Stimulated activated CD4-positive, alpha-beta T cell treated with anti-CD3 and anti-CD28 coated beads, Interleukin-15, amount 100 ng/mL, for 1 hour (primary cell): ENCODE results near the gene STK32C.

Experiments
- DNase-seq, 2 donors: peaks; one replicate each; pipeline ENCODE4 v3.0.0-alpha.2; 2020; ENCODE audit warnings: low read depth in 1 of 2, low spot score in 1 of 2

The STK32C gene

GRCh38 chr10:132213917-132214316 lies 93.8 kb downstream of the STK32C start:
- DNase-seq = no peak

DNA sequence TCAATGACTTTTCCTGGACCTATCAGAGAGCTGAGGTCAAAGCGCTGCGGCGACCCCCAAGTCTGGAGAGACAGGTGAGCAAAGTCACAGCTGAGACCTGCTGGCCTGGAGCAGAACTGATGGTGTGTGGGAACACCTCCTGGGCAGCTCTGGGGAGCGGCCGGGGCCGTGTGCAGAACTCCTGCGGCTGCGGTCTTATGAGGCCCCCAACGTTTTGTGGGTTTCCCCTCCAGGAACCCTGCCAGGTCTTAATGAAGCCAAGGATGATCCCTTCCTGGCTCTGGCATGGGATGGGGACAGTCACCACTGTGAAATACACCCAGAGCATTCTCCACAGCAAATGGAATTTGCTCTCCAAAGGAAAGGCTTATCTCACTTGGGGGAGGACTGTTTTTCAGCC lies 94.9 kb downstream of the STK32C start:
- DNase-seq = no peak

- DNase-seq = no peak
Measured at GRCh38 chr10:132211246-132211645, 96.5 kb downstream of the STK32C start.

GRCh38 chr10:132210766-132211165 lies 97.0 kb downstream of the STK32C start:
- no peak for DNase-seq

GRCh38 chr10:132209978-132210530 lies 97.7 kb downstream of the STK32C start:
- no peak for DNase-seq

DNA sequence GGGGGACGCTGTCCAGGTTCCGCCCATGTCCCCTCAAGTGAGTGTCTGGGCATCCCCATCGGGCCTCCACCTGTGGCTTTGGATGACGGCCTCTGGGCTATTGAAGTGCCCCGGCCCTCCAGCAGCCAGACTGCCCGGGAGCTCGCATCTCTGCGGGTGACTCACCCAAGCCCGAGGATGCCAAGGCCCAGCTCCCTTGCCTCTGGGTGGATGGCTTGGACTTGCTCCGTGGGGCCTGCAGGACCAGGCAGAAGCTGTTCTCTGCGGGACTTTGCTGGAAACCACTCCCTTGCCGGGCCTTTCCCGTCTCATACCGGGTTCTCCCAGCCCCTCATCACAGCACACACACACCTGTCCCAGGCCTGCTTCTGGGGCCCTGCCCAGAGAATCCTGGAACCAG lies 98.6 kb downstream of the STK32C start:
- no peak for DNase-seq

- no peak for DNase-seq
Measured at GRCh38 chr10:132208462-132209050, 99.2 kb downstream of the STK32C start.

DNA sequence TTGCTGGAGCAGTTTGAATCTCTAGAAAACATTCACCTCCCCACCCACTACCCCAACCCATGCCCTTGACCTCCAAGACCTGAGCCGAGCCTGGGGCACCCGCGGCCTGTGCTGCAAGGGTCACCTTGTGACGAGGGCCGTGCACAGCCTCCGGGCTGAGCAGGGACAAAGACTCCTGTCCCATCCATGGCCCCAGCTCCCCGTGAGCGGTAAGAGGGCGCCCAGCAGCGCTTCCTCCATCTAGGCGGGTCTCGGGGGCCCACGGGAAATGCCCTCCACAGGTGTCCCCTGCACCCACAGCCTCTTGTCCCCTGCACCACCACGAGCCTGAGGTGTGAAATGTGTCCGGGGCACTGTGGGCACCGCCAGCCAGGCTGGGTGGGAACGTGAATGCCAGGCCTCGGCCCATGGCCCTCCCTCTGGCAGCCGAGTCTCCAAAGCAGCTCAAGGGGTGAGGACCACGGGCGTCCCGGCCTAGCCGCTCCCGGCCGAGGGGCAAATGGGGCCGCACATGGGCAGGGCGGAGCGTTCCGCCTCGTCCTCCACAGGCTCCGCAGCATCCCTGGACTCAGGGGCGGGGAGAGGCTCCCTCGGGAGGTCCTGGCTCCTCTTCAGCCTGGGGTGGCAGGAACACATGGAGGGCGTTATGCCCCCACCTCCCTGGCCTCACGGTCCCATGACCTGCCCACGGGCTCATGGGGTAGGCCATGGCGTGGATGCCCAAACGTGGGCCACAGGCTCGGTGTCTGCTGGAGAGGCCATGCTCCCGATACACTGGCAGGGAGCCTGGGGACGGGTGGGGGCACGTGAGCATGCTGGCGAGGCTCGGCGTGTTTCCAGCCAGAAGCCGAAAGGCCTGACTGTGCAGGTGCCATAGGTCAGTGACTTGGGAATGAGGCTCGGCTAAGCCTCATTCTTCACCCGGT lies 100.0 kb downstream of the STK32C start:
- no peak for DNase-seq

- DNase-seq = no peak
Measured at GRCh38 chr10:132206806-132207535, 100.8 kb downstream of the STK32C start.

GRCh38 chr10:132206377-132206745 lies 101.4 kb downstream of the STK32C start:
- DNase-seq = no peak

DNA sequence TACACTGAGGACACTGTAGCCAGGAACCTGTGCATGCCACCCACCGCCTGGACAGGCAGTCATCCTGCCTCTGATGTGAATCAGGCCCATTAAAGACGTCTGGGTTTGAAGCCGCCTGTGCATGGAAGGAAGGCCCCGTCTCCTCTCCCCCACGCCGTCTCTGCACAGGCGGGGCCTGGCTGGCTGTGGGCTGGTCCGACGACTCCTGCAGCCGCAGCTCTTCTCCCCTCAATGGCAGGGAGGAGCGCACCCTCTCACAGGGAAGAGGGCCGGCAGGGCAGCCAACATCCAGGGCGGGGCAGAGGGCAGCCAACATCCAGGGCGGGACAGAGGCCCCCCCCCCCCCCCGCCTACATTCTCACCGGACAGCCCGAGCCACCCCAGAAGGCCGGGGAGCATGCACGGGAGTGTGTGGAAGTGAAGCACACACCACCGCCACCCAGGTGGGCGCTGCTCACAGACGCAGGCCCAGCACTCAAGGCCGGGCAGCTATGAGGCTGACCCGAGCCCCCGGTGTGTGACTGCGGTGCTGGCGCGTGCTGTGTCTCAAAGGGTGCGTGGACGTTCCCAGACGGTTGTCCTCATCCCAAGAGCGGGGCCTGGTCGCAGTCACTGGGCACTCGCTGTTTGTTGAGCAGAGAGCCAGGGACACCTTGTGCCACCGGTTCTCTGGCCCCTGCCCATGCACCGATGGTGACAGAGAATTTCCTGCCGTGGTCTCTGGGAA lies 101.9 kb downstream of the STK32C start:
- no peak for DNase-seq

- no peak for DNase-seq
Measured at GRCh38 chr10:132204781-132205473, 102.8 kb downstream of the STK32C start.

DNA sequence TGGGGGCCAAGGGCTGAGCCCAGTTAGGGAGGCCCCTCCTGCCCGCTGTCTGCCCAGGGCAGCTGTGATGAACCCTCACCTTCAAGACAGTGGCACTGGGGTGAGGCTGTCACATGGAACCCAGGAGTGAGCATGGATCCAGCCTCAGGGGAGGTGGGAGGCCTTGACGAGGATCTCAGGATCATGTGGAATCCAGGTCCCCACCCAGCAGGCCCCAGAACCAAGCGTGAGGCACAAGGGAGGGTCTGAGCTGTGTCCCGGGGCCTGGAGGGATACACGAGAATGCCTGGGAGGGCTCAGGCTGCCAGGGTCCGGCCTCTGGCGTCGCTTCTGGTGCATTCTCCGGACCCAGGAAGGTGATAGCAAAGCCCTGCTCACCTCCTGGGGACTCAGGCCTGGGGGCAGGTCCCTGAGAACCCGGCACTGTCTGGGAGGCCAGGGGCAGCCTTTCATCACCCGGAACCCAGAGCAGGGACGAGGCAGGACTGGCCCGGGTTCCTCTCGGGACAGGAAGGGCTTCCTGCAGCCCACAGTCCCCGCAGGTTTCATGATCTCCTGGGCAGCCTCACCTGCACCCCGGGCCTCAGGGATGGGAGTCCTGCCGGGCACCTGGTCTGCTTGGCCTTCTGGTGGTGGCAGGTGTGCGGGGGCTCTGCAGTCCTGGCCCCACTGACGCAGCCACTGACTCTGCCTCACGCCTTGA lies 103.5 kb downstream of the STK32C start:
- no peak for DNase-seq

DNA sequence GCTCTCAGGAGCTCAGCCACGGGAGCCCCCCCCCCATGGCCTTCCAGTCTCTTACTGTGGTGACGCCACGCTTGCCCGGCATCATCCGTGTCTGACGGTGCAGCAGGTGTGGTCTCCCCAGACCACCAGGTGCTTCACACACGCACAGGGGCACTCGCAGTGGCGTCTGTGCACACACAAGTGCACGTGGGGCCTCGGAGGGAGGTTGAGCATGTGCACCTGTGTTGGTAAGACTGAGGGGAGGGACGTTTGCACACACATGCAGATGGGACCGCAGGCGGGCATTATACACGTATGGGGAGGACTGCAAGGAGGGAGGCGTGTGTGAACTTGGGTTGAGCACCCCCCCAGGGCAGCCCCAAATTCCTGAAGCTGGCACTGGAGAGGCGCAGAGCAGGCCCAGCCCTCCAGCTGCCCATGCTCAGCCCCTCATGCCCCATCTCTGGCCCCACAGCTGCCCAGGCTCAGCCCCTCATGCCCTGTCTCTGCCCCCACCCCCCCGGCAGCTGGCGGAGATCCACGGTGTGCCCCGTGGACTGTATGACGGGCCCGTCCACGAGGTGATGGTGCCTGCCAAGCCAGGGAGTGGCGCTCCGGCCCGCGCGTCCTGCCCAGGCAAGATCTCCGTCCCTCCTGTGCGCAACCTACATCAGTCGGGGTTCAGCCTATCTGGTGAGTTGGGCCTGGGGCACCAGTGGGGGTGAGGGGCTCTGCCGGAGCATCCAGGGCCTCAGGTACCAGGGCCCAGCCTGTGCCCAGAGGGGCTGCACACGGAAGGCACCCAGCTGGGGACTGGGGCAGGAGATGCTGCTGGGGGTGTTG lies 104.3 kb downstream of the STK32C start:
- DNase-seq = no peak

GRCh38 chr10:132202070-132202970 lies 105.4 kb downstream of the STK32C start:
- no peak for DNase-seq

GRCh38 chr10:132201111-132201969 lies 106.4 kb downstream of the STK32C start:
- DNase-seq = no peak
